ENCODE results near the gene CSPG4.
A peak's percentile ranks its signal among the peaks of the same experiment; 100 is the strongest.
"Not testable (repeated sequence)": the region's sequence is repeated elsewhere in the genome, so short reads cannot be mapped to it uniquely, and the experiment has no call there.

The CSPG4 gene

GRCh38 chr15:75688278-75688557, 24.4 kb downstream of the CSPG4 start:
- no peaks in the 10 kb centered on the region for H3K27me3 ChIP-seq (ENCODE audit: insufficient read depth, low read length, poor library complexity)
- no peak overlapping the region for H3K27ac ChIP-seq (ENCODE audit: low read length)
- no peaks in the 10 kb centered on the region for H3K36me3 ChIP-seq (ENCODE audit: insufficient read depth, low read length)
- H3K4me1 ChIP-seq (ENCODE audit: insufficient read depth, low read length) = peaks cover 3% of the 10 kb centered on the region; the same call in 1 of the 2 replicates
- H3K9ac ChIP-seq (ENCODE audit: low read depth, low read length) = no peak overlapping the region
- no peak overlapping the region for H2AFZ ChIP-seq (ENCODE audit: low read depth, low read length)
- no peak for ATAC-seq (ENCODE audit: insufficient read depth, low read depth)
- H3K4me2 ChIP-seq (ENCODE audit: insufficient read depth, low read length) = no peak overlapping the region
- DNase-seq = no peak
- H4K20me1 ChIP-seq (ENCODE audit: insufficient read depth, low read length) = no peaks in the 10 kb centered on the region
- H3K79me2 ChIP-seq (ENCODE audit: insufficient read depth, low read length) = no peaks in the 10 kb centered on the region
- TF ChIP-seq EZH2 (IDR thresholded peaks at IDR 0.05; ENCODE audit: borderline replicate concordance, low read depth, low read length, severe bottlenecking) (no peak), CTCF (IDR thresholded peaks at IDR 0.05; ENCODE audit: borderline replicate concordance, extremely low read depth, low read length, poor library complexity, severe bottlenecking) (no peak)
- H3K4me3 ChIP-seq (ENCODE audit: low read depth in 1 of 2, low read length in 2 of 2) = no peak overlapping the region
- H3K9me3 ChIP-seq (ENCODE audit: insufficient read depth, low read length, severe bottlenecking) = no peaks in the 10 kb centered on the region

GRCh38 chr15:75687486-75688277, 25.0 kb downstream of the CSPG4 start:
- Histone ChIP-seq H2AFZ (ENCODE audit: low read depth, low read length) (no peak overlapping the region), H3K9ac (ENCODE audit: low read depth, low read length) (no peak overlapping the region), H3K4me1 (ENCODE audit: insufficient read depth, low read length) (peaks cover 3% of the 10 kb centered on the region; the same call in 1 of the 2 replicates), H3K27me3 (ENCODE audit: insufficient read depth, low read length, poor library complexity) (no peaks in the 10 kb centered on the region), H3K27ac (ENCODE audit: low read length) (no peak overlapping the region), H4K20me1 (ENCODE audit: insufficient read depth, low read length) (no peaks in the 10 kb centered on the region), H3K36me3 (ENCODE audit: insufficient read depth, low read length) (no peaks in the 10 kb centered on the region), H3K4me2 (ENCODE audit: insufficient read depth, low read length) (no peak overlapping the region), H3K9me3 (ENCODE audit: insufficient read depth, low read length, severe bottlenecking) (no peaks in the 10 kb centered on the region), H3K79me2 (ENCODE audit: insufficient read depth, low read length) (no peaks in the 10 kb centered on the region), H3K4me3 (ENCODE audit: low read depth in 1 of 2, low read length in 2 of 2) (no peak overlapping the region)
- no peak for ATAC-seq (ENCODE audit: insufficient read depth, low read depth)
- TF ChIP-seq CTCF (IDR thresholded peaks at IDR 0.05; ENCODE audit: borderline replicate concordance, extremely low read depth, low read length, poor library complexity, severe bottlenecking) (no peak), EZH2 (IDR thresholded peaks at IDR 0.05; ENCODE audit: borderline replicate concordance, low read depth, low read length, severe bottlenecking) (no peak)
- DNase-seq = no peak

- not testable (repeated sequence) for H3K4me2 ChIP-seq (ENCODE audit: insufficient read depth, low read length); H3K36me3 ChIP-seq (ENCODE audit: insufficient read depth, low read length); H3K27me3 ChIP-seq (ENCODE audit: insufficient read depth, low read length, poor library complexity); H3K4me3 ChIP-seq (ENCODE audit: low read depth in 1 of 2, low read length in 2 of 2); H3K27ac ChIP-seq (ENCODE audit: low read length); H3K4me1 ChIP-seq (ENCODE audit: insufficient read depth, low read length); H3K79me2 ChIP-seq (ENCODE audit: insufficient read depth, low read length); H3K9ac ChIP-seq (ENCODE audit: low read depth, low read length); H3K9me3 ChIP-seq (ENCODE audit: insufficient read depth, low read length, severe bottlenecking); H4K20me1 ChIP-seq (ENCODE audit: insufficient read depth, low read length); H2AFZ ChIP-seq (ENCODE audit: low read depth, low read length)
- TF ChIP-seq CTCF (IDR thresholded peaks at IDR 0.05; ENCODE audit: borderline replicate concordance, extremely low read depth, low read length, poor library complexity, severe bottlenecking) = peak; percentile 66
- ATAC-seq (ENCODE audit: insufficient read depth, low read depth) = peak; percentile 83
- DNase-seq = peak; percentile 79
Observed at GRCh38 chr15:75686212-75686642, 26.4 kb downstream of the CSPG4 start.

Data from DND-41 (cell line).